Measurements from ENCODE around the gene FBXL12. TPM values are rescaled to one million over a fixed set of nuclear protein-coding genes. Genes with fewer than 3 reads are reported as not detected.
"Not testable (repeated sequence)": the region's sequence is repeated elsewhere in the genome, so short reads cannot be mapped to it uniquely, and the experiment has no call there.

The FBXL12 gene
- total RNA-seq, 4 donors from 2014 or later, result 13.8 to 28.7 (median 23.5) TPM

DNA sequence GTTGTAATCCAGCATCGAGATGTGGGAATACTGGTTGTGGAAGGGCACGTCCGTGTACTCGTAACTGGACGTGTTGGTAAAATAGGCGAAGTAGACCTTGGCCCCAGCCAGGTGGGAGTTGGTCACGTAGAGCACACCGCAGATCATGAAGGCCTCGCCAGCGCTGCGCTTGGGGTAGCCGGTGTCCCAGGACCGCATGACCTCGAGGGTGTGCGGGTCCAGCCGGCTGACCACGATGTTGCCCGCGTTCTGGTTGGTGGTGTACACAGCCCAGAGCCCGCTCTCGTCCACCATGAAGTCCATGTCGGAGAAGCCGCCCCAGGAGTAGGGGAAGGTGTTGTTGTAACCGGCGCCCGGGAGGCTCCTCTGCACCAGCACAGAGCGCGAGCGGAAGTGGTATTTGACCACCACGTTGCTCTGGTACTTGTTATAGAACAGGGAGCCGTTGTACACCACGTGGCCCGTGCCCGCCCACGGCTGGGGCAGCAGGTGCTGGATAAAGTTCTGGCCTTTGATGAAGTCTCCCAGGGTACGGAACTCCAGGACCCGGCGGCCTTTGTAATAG is 35.5 kb upstream of the FBXL12 start:
- DNase-seq (ENCODE audit: low spot score in 2 of 2), result no peak
- intact Hi-C loops (cut with DNase I; ENCODE audit: low total_unique reads), result no loop called here
- 93 to 94% methylated on average over 37 to 38 of the region's 38 CpGs for WGBS, 2 donors
- TF ChIP-seq POLR2A (IDR thresholded peaks at IDR 0.05), result no peak
- TF ChIP-seq, protein P1, sequence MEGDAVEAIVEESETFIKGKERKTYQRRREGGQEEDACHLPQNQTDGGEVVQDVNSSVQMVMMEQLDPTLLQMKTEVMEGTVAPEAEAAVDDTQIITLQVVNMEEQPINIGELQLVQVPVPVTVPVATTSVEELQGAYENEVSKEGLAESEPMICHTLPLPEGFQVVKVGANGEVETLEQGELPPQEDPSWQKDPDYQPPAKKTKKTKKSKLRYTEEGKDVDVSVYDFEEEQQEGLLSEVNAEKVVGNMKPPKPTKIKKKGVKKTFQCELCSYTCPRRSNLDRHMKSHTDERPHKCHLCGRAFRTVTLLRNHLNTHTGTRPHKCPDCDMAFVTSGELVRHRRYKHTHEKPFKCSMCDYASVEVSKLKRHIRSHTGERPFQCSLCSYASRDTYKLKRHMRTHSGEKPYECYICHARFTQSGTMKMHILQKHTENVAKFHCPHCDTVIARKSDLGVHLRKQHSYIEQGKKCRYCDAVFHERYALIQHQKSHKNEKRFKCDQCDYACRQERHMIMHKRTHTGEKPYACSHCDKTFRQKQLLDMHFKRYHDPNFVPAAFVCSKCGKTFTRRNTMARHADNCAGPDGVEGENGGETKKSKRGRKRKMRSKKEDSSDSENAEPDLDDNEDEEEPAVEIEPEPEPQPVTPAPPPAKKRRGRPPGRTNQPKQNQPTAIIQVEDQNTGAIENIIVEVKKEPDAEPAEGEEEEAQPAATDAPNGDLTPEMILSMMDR (IDR thresholded peaks at IDR 0.05), result no peak
- H3K4me3 ChIP-seq (ENCODE audit: low read depth, poor library complexity, severe bottlenecking), result no peak overlapping the region

DNA sequence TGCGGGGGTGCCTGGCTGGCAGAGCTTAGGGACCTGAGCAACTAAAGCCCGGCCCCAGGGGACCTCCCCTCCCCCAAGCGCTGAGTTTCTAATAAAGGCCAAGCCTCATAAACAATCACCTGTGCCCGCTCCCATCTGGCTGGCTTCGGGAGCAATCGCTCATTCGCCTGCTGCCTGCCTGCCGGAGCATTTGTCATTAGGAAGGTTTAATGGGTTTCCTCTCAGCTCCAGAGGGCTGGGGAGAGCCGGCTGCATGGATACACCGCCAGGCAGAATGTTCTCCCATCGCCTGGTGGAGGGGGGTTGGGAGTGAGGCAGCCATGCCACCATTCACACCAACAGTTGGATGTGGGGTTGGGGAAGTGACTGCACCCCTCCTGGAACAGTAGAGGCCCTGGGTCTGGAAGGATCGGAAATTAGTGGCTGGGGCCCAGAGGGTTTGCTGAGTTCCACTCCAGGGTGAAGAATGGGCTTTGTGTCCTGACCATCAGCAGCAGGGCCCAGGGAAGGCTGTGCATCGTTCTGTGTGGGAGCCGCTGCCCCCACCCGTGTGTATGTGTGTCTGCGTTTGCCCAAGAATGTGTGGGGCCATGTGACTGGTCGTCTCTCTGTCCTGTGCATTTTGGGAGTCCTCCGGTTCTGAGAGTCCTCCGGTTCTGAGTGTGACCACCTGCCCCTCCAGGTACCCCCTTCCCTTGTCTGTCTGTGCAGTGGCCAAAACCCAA is 31.5 kb upstream of the FBXL12 start:
- no peak for DNase-seq (ENCODE audit: low spot score in 2 of 2)
- TF ChIP-seq, protein P1 (IDR thresholded peaks at IDR 0.05), result no peak
- TF ChIP-seq POLR2A (IDR thresholded peaks at IDR 0.05), result no peak
- WGBS, 2 donors, result 62 to 68% methylated on average over 17 to 18 of the region's 19 CpGs
- intact Hi-C loops (cut with DNase I; ENCODE audit: low total_unique reads), result no loop called here
- H3K4me3 ChIP-seq (ENCODE audit: low read depth, poor library complexity, severe bottlenecking), result no peak overlapping the region

DNA sequence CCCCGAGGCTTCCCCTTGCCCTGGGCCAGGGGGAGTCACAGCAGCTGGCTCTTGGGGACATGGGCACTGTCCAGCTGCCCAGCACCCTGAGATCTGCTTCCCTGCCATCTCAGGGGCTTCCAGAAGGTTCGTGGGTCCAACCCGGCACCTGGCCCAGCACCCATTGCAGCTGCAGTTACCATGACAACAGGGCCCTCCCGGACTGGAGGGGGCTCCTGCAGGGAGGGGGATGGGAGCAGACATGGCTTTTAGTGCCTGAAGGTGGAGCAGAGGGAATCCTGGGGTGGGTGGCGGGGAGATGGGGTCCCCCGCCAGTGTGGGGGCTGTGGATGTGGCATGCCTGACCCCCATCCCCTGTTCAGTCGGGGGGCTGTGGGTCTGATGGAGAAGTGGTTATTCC is 30.9 kb upstream of the FBXL12 start:
- no peak for DNase-seq (ENCODE audit: low spot score in 2 of 2)
- no peak for TF ChIP-seq POLR2A (IDR thresholded peaks at IDR 0.05)
- TF ChIP-seq, protein P1 (IDR thresholded peaks at IDR 0.05), result no peak
- WGBS, 2 donors, result 73% methylated on average over 6 to 7 of the region's 7 CpGs
- no peak overlapping the region for H3K4me3 ChIP-seq (ENCODE audit: low read depth, poor library complexity, severe bottlenecking)
- intact Hi-C loops (cut with DNase I; ENCODE audit: low total_unique reads), result no loop called here

DNA sequence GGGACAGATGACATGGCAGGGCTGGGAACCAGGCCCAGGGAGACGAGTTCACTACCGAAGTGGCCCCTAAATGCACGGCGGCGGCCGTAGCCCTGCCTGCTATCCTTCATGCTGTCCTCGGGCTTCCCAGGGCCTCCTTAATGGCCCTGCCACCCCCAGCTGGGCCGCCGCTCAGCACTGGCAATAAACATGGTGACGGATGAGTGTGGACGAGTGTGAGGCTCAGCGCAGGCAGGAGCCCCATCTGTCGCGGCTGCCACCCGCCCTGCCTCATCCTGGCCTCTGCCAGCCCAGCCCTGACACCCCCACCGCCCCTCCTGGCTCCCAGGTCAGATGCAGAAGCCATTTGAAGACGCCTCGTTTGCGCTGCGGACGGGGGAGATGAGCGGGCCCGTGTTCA is 29.9 kb upstream of the FBXL12 start:
- H3K4me3 ChIP-seq (ENCODE audit: low read depth, poor library complexity, severe bottlenecking), result no peak overlapping the region
- intact Hi-C loops (cut with DNase I; ENCODE audit: low total_unique reads), result no loop called here
- DNase-seq (ENCODE audit: low spot score in 2 of 2), result no peak
- TF ChIP-seq POLR2A (IDR thresholded peaks at IDR 0.05), result no peak
- WGBS, 2 donors, result 78 to 85% methylated on average over 23 of the region's 23 CpGs

DNA sequence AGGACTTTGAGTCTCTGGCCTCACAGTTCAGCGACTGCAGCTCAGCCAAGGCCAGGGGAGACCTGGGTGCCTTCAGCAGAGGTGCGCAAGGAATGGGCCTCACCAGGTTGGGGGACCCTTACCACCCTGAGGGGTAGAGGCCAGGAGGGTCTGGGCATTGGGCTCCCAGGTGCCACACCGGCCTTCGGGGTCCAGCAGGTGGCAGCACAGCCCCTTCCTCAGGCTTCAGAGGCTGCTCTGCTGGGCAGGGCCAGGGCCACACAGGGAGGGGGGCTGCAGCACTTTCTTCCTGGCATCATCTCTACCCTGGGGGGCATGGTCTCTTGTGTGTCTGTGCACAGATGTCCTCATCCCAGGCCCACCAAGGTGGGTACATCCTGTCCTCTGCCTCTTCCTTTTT is 29.2 kb upstream of the FBXL12 start:
- no peak for TF ChIP-seq POLR2A (IDR thresholded peaks at IDR 0.05)
- TF ChIP-seq, protein P1 (IDR thresholded peaks at IDR 0.05), result no peak
- intact Hi-C loops (cut with DNase I; ENCODE audit: low total_unique reads), result no loop called here
- DNase-seq (ENCODE audit: low spot score in 2 of 2), result no peak
- WGBS, 2 donors, result 80 to 84% methylated on average over 4 of the region's 4 CpGs
- no peak overlapping the region for H3K4me3 ChIP-seq (ENCODE audit: low read depth, poor library complexity, severe bottlenecking)

DNA sequence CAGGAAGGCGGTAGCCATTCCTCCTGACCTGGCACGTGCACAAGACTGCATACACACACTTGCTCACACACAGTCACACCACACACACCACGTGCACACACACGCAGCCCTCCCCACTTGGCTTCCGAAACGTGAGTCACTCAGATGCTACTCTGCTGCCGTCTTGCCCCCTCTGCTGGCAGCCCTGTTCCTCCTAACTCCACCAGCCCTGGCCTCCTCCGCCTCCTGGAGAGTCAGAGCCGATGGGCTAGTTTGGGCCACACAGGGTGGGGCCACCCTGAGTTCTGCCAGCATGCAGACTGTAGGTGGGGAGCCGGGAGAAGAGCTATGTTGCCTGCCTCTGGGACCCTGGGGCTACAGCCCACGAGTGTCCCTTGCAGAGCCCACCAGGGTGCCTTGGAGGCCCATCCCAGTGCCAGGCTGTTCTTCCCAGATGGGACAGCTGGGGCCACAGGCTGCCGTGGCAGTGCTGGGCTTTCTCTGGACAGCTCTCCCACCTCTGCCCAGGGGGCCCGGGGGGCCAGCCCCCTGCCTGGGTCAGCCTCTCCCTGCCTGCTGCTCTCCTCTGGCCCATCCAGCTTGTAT is 28.3 kb upstream of the FBXL12 start:
- peak in 1 of 2 donors; percentile 58 for DNase-seq (ENCODE audit: low spot score in 2 of 2)
- H3K4me3 ChIP-seq (ENCODE audit: low read depth, poor library complexity, severe bottlenecking), result no peak overlapping the region
- intact Hi-C loops (cut with DNase I; ENCODE audit: low total_unique reads), result no loop called here
- WGBS, 2 donors, result 27 to 32% methylated on average over 11 of the region's 13 CpGs
- TF ChIP-seq POLR2A (IDR thresholded peaks at IDR 0.05), result no peak
- TF ChIP-seq, protein P1 (IDR thresholded peaks at IDR 0.05), result no peak

DNA sequence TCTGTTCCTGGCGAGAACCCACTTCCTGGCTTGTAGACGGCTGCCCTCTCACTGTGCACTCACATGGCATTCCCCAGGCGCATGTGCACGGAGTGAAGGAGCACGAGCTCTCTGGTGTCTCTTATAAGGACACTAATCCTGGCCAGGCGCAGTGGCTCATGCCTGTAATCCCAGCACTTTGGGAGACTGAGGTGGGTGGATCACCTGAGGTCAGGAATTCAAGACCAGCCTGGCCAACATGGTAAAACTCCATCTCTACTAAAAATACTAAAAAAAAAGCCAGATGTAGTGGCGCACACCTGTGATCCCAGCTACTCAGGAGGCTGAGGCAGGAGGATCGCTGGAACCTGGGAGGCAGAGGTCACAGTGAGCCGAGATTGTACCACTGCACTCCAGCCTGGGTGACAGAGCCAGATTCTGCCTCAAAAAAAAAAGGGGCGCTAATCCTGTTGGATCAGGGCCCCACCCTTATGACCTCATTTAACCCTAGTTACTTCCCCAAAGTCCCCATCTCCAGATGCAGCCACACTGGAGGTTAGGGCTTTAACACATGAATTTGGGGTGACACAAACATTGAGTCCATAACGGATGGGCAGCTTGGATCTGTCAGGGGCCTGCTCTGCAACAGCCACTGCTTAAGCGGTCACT is 24.9 kb upstream of the FBXL12 start:
- WGBS, 2 donors, result 95 to 96% methylated on average over 11 to 12 of the region's 12 CpGs
- DNase-seq (ENCODE audit: low spot score in 2 of 2); intact Hi-C loops (cut with DNase I; ENCODE audit: low total_unique reads); H3K4me3 ChIP-seq (ENCODE audit: low read depth, poor library complexity, severe bottlenecking): not testable (repeated sequence)
